C4-2B (cell line): ENCODE results near the gene ECPAS.

ENCODE experiments used
- CTCF ChIP-seq: fragments of 450-650 bp; conservative IDR thresholded peaks from 2 replicates; pipeline ENCODE4 v1.5.1; 2017; ENCODE audit warnings: mild to moderate bottlenecking
- ZFX ChIP-seq: fragments of 450-650 bp; IDR thresholded peaks from 2 replicates; pipeline ENCODE4 v1.6.1; 2017

GRCh38 chr9:111352545-111352944, 131.6 kb downstream of the ECPAS start:
- TF ChIP-seq CTCF: no peak
- no peak for TF ChIP-seq ZFX
